RWPE1 (cell line): Measurements from ENCODE around the gene PRSS22.

Experiments used
- CTCF ChIA-PET: fragments of 350-600 bp; sonication (Branson Sonifier 250); formaldehyde crosslinking; extraction: SDS; loops from one replicate; lab custom pipeline; 2021; lab: Yijun Ruan, JAX
- POLR2A ChIA-PET: fragments of 400-600 bp; formaldehyde crosslinking; extraction: SDS; loops from one replicate; lab custom pipeline; 2020; ENCODE audit warnings: antibody characterized with exemption; ENCODE audit not compliant: low non-redundant PET; lab: Yijun Ruan, JAX
- DNase-seq: peaks from one replicate; pipeline ENCODE4 v3.0.0; 2012; ENCODE audit warnings: low spot score
- H3K27ac ChIP-seq: fragments of 450-650 bp; 2 replicates; pipeline ENCODE4 v1.5.1; 2017
- CTCF ChIP-seq: fragments of 450-650 bp; conservative IDR thresholded peaks from 2 replicates; pipeline ENCODE4 v1.5.1; 2017; ENCODE audit warnings: low read depth, mild to moderate bottlenecking

Gene PRSS22

GRCh38 chr16:2806286-2806685, 51.7 kb downstream of the PRSS22 start:
- CTCF ChIA-PET, result interaction anchor here (0.5 kb wide), 1 partner anchor 62 kb away, joined by 3 read pairs; no protein-coding TSS in a partner anchor

GRCh38 chr16:2804728-2805127, 53.2 kb downstream of the PRSS22 start:
- DNase-seq, result no peak
- no peak for TF ChIP-seq CTCF
- ChIA-PET CTCF (no interaction called here), POLR2A (no interaction called here)
- H3K27ac ChIP-seq, result no peak overlapping the region

More at GRCh38 chr16:2806286-2806685, 51.7 kb downstream of the PRSS22 start:
- no peak overlapping the region for H3K27ac ChIP-seq
- POLR2A ChIA-PET, result no interaction called here
- no peak for DNase-seq
- TF ChIP-seq CTCF, result no peak

- no peak overlapping the region for H3K27ac ChIP-seq
- POLR2A ChIA-PET, result no interaction called here
- no peak for DNase-seq
- no peak for TF ChIP-seq CTCF
- CTCF ChIA-PET, result interaction anchor here (0.6 kb wide), 1 partner anchor 20 kb away, joined by 3 read pairs; no protein-coding TSS in a partner anchor
Measured at GRCh38 chr16:2803545-2804195, 54.3 kb downstream of the PRSS22 start.
